ENCODE data around the gene MRPS34.

MRPS34 gene

DNA sequence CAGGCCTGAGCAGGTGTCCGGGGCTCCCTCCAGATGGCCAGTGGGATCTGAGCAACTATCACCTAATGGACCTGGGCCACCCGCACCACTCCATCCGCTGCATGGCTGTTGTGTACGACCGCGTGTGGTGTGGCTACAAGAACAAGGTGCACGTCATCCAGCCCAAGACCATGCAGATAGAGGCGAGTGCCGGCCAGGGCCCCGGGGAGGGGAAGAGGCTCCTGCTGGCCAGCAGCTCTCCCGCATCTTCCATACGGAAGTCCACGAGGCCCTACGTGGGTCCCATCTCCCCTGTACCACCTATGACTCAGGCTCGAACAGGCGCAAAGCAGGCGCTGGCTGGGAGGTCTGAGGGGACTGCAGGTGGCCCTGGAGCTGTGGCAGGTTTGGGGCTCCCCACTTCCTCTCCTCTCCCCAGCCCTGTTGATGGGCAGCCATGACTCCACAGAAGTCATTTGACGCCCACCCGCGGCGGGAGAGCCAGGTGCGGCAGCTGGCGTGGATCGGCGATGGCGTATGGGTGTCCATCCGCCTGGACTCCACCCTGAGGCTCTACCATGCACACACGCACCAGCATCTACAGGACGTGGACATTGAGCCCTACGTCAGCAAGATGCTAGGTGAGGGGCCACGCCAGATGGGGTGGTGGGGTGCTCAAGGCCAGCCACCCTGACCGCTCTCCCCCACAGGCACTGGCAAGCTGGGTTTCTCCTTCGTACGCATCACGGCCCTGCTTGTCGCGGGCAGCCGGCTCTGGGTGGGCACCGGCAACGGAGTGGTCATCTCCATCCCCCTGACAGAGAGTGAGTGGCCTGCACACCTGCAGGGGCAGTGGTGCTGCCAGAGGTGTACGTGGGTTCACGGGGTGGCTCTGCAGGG, 5.6 kb downstream of the MRPS34 start:
- H3K4me3 ChIP-seq (replicated peaks; ENCODE audit: low read depth, low read length): no peak overlapping the region
- TF ChIP-seq, protein P1, sequence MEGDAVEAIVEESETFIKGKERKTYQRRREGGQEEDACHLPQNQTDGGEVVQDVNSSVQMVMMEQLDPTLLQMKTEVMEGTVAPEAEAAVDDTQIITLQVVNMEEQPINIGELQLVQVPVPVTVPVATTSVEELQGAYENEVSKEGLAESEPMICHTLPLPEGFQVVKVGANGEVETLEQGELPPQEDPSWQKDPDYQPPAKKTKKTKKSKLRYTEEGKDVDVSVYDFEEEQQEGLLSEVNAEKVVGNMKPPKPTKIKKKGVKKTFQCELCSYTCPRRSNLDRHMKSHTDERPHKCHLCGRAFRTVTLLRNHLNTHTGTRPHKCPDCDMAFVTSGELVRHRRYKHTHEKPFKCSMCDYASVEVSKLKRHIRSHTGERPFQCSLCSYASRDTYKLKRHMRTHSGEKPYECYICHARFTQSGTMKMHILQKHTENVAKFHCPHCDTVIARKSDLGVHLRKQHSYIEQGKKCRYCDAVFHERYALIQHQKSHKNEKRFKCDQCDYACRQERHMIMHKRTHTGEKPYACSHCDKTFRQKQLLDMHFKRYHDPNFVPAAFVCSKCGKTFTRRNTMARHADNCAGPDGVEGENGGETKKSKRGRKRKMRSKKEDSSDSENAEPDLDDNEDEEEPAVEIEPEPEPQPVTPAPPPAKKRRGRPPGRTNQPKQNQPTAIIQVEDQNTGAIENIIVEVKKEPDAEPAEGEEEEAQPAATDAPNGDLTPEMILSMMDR (IDR thresholded peaks at IDR 0.05; ENCODE audit: insufficient read depth, low read length, poor library complexity, severe bottlenecking): no peak
- peaks cover 49% of the 10 kb centered on the region for H3K36me3 ChIP-seq (ENCODE audit: control insufficient read depth, insufficient read depth, low read length)
- no peak for DNase-seq (ENCODE audit: extremely low read depth, insufficient read length)
- H3K27me3 ChIP-seq (replicated peaks; ENCODE audit: control insufficient read depth, insufficient read depth, low read length): no peaks in the 10 kb centered on the region

DNA sequence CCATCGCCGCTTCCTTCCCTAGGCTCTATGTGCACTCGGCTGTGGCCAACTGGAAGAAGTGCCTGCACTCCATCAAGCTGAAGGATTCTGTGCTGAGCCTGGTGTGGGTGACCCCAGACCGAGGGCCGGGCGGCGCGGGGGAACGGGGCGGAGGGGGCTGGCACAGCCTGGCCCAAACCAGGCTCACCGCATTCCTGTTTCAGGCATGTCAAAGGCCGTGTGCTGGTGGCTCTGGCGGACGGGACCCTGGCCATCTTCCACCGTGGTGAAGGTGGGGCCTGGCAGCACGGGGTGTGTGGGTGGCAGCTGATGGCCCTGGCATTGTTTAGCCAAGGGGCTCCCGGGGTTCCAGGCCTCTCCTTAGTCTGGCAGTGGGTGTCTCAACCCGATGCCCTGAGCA, 6.2 kb downstream of the MRPS34 start:
- Histone ChIP-seq H3K36me3 (ENCODE audit: control insufficient read depth, insufficient read depth, low read length) (peaks cover 55% of the 10 kb centered on the region), H3K4me3 (replicated peaks; ENCODE audit: low read depth, low read length) (no peak overlapping the region), H3K27me3 (replicated peaks; ENCODE audit: control insufficient read depth, insufficient read depth, low read length) (no peaks in the 10 kb centered on the region)
- no peak for DNase-seq (ENCODE audit: extremely low read depth, insufficient read length)
- TF ChIP-seq, protein P1 (IDR thresholded peaks at IDR 0.05; ENCODE audit: insufficient read depth, low read length, poor library complexity, severe bottlenecking): no peak

DNA sequence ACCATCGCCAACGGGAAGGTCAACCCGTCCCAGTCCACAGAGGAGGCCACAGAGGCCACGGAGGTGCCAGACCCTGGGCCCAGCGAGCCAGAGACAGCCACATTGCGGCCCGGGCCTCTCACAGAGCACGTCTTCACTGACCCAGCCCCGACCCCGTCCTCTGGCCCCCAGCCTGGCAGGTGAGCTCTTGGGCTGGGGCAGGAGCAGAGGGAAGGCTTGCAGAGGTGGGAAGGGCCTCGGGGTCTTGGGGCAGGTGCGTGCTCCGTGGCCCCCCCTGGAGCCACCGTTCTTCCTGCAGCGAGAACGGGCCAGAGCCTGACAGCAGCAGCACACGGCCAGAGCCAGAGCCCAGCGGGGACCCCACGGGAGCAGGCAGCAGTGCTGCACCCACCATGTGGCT, 6.7 kb downstream of the MRPS34 start:
- peaks cover 56% of the 10 kb centered on the region for H3K36me3 ChIP-seq (ENCODE audit: control insufficient read depth, insufficient read depth, low read length)
- no peak for DNase-seq (ENCODE audit: extremely low read depth, insufficient read length)
- no peaks in the 10 kb centered on the region for H3K27me3 ChIP-seq (replicated peaks; ENCODE audit: control insufficient read depth, insufficient read depth, low read length)
- no peak overlapping the region for H3K4me3 ChIP-seq (replicated peaks; ENCODE audit: low read depth, low read length)
- TF ChIP-seq, protein P1 (IDR thresholded peaks at IDR 0.05; ENCODE audit: insufficient read depth, low read length, poor library complexity, severe bottlenecking): no peak

DNA sequence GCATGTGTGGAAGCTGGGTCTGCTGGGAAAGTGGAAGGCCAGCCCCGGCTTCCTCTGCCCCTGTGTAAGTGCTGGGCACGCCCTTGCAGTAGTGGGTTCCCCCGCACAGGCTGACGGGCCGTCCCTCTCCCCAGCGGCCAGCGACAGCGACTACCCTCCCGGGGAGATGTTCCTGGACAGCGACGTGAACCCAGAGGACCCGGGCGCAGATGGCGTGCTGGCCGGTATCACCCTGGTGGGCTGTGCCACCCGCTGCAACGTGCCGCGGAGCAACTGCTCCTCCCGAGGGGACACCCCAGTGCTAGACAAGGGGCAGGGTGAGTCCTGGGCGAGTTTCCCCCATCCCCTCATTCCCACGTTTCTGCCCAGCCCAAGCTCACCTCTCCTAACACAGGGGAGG, 7.1 kb downstream of the MRPS34 start:
- H3K36me3 ChIP-seq (ENCODE audit: control insufficient read depth, insufficient read depth, low read length): peaks cover 58% of the 10 kb centered on the region
- H3K4me3 ChIP-seq (replicated peaks; ENCODE audit: low read depth, low read length): no peak overlapping the region
- no peaks in the 10 kb centered on the region for H3K27me3 ChIP-seq (replicated peaks; ENCODE audit: control insufficient read depth, insufficient read depth, low read length)
- no peak for DNase-seq (ENCODE audit: extremely low read depth, insufficient read length)
- TF ChIP-seq, protein P1 (IDR thresholded peaks at IDR 0.05; ENCODE audit: insufficient read depth, low read length, poor library complexity, severe bottlenecking): no peak

DNA sequence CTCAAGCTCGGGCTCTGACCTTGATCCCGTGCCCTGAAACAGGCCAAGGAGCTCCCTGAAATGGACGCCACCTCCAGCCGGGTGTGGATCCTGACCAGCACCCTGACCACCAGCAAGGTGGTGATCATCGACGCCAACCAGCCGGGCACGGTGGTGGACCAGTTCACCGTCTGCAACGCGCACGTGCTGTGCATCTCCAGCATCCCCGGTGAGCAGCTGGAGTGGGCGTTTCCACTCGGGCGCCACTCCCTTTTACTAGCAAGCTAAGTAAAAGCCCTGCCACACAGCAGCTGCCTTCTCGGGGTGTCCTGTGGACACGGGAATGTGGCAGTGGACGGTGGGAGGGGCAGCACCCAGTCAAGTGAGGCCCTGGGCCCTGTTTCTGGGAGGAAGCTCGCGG, 8.0 kb downstream of the MRPS34 start:
- no peak for DNase-seq (ENCODE audit: extremely low read depth, insufficient read length)
- Histone ChIP-seq H3K36me3 (ENCODE audit: control insufficient read depth, insufficient read depth, low read length) (peaks cover 62% of the 10 kb centered on the region), H3K27me3 (replicated peaks; ENCODE audit: control insufficient read depth, insufficient read depth, low read length) (no peaks in the 10 kb centered on the region), H3K4me3 (replicated peaks; ENCODE audit: low read depth, low read length) (no peak overlapping the region)
- TF ChIP-seq, protein P1 (IDR thresholded peaks at IDR 0.05; ENCODE audit: insufficient read depth, low read length, poor library complexity, severe bottlenecking): no peak

All from GM06990 (cell line).